GM18909 (cell line): ENCODE measurements around the gene TACC2.

ENCODE experiments used
- ATAC-seq: cut with Tn5 transposase; IDR thresholded peaks from one replicate; pipeline ENCODE4 v1.9.1; 2021; ENCODE audit warnings: mild to moderate bottlenecking; ENCODE audit not compliant: unreplicated experiment, poor library complexity

TACC2 gene

GRCh38 chr10:122140941-122141623 lies 152.1 kb downstream of the TACC2 start:
- no peak for ATAC-seq

GRCh38 chr10:122141821-122142640 lies 153.1 kb downstream of the TACC2 start:
- ATAC-seq = no peak

DNA sequence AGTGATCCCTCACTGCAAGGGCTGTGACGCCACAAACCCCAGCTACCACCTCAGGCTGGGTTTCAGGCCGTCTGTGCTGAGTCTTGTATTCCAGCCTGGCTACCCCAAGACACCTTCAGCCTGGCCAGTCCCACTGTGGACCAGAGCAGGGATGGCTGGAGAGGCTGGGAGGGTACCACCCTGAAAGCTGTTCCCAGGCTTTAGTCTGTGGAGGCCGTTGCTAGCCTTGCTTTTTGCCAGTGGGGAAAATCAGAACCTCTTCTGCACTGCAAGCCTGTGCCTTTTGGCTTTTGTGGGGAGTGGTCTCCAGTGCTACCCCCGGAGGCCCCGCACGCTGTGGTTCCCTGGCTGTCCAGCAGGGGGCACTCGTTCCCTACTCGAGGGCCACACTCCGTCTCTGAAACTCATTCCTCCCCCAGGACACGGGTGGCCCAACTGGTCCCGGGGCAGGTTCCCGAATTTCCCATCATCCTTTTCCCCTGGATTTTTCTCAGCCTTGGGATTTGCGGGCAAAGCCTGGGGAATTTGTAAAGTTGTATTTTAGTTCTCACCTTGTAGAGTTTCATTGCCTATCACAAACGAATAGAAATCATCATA lies 153.8 kb downstream of the TACC2 start:
- no peak for ATAC-seq

- ATAC-seq = no peak
Measured at GRCh38 chr10:122143238-122143841, 154.4 kb downstream of the TACC2 start.

- no peak for ATAC-seq
Measured at GRCh38 chr10:122144199-122144598, 155.2 kb downstream of the TACC2 start.

- ATAC-seq = no peak
Measured at GRCh38 chr10:122145113-122145512, 156.2 kb downstream of the TACC2 start.

DNA sequence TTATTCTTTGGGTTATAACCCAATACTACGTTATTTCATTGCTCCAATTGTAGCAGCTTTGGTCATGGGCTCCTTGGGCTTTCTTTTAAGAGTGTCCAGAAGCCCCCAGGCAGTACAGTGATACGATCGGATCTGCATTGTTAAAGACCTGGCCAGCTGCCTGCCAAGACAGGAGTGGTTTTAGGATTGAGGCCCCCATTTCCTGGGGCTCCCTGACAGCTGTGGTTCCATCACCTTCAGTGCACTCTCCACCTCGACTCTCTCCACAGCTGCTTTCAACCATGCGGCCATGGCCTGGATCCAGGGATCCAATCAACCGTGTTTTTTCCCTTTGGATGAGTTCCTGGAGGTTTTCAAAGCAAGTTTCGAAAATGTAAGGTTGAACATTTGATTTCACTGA lies 158.7 kb downstream of the TACC2 start:
- no peak for ATAC-seq

DNA sequence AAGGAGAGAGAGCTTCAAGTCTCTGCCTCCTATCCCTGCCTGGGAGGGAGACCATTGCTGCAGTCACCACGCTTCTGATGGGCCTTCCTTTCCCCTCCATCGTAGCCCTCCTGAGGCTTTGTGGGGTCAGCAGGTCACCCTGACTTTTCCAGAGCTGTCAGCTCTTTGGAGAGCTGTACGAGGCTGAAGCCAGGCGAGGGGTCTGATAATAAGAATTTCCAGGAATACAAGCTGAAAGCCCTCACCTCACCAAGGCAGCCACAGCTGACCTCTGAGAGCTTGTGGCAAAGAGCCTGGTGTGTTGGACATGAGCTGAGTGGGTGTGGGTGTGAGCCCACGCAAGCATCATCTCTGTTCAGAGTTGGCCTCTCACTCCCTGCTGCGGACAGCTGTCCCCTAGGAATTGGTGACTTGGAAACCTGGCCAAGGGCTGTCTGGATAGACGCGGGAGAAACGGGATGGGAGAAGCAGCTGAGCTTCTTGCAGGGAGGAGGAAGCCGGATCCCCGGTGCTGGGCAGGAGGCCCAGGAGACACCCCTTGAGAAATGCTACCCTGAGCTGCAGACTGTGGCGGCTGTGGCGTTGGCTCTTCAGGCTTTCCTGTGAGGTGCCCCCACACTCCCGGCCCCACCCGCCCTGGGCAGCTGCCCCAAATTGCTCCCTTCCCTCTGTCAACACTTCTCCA lies 160.1 kb downstream of the TACC2 start:
- no peak for ATAC-seq

DNA sequence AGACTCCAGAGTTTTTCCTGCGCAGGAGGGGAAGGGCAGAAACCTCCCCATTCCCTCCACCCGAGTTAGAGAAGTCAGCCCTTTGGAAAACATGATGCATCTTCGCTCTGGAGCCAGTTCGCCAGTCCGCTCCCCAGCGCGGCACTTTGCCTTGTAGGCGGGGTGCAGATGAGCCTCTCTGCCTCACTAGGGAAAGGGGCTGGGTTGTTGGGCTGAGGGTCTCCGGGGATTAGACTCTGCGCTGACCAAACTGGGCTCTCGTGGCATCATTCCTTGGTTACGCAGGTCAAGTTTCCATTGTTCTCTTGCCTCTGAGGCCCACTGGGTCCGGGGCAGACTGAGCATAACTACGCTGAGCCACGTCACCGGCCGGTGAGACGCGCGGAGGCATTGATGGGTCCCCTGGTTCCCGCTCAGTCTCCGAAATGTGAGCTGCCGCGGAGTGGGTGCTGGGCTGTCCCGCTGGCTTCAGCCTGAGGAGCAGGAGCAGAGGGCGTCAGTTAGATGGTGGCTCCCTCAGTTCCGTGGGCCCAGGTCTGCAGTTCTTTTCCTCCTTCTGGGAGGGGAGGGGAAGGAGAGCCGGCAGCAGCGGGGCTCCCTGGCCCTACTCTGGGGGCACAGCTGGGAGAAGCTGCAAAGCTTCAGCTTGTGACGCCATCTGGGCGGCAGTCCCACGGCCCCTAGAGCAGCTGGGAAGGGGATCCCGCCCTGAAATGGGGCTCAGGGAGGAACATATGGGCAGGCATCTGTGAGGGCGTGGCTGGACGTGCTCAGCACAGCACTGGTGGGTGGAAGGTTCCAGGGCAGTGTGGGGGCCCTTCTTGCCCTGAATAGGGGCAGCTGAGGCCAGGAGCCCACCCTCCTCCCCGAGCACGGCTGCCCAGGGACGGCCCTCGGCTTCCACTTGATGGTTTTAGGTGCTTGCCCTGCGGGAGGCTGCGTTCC lies 160.9 kb downstream of the TACC2 start:
- ATAC-seq = no peak

GRCh38 chr10:122151121-122151694 lies 162.2 kb downstream of the TACC2 start:
- ATAC-seq = no peak

GRCh38 chr10:122152544-122152943 lies 163.6 kb downstream of the TACC2 start:
- ATAC-seq = no peak

- no peak for ATAC-seq
Measured at GRCh38 chr10:122154031-122154544, 165.1 kb downstream of the TACC2 start.

- ATAC-seq = no peak
Measured at GRCh38 chr10:122154545-122155366, 165.8 kb downstream of the TACC2 start.

DNA sequence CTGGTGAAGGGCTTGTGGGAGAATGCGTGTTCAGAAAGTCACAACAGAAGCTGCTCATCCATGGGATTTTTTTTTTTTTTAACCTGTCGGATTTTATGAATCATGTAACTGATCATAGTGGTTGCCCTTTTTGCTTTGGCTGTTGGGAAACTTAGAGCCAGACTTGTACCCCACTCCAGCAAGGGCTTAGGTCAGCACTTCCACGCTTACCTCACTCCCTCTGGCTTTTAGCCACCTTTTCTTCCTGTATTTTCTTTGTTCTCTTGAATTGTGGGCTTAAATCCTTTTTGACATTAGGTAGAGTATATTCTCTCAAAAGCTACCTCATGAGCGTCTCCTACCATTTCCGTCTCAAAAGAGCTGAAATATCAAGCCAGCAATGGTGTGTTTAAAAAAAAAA lies 168.5 kb downstream of the TACC2 start:
- ATAC-seq = no peak

DNA sequence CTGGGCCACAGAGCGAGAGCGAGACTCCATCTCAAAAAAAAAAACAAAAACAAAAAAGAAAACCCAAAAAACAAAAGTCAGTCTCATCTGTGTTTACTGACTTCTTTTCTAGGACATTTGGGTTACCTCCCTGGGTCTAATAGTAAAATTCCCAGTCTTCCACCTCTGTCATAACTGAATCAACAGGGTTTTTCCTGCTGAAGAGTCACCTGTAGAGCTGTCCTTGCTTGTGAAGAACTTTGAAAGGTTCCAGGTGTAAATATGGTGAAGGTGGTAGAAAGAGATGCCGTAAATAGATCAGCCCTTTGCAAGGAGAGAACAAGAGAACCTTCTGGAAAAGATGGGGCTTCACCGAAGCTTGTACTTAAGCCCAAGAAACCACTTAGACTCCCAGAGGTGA lies 169.4 kb downstream of the TACC2 start:
- no peak for ATAC-seq

GRCh38 chr10:122159141-122159970 lies 170.4 kb downstream of the TACC2 start:
- ATAC-seq = no peak

GRCh38 chr10:122161795-122162194 lies 172.8 kb downstream of the TACC2 start:
- ATAC-seq = no peak
